GM12892 (cell line): Measurements from ENCODE around the gene MTURN.

ENCODE experiments used
- DNase-seq: peaks from one replicate; pipeline ENCODE4 v3.0.0; 2011; ENCODE audit not compliant: insufficient read length
- FAIRE-seq: peaks from 2 replicates; lab custom pipeline; 2011; peaks lifted over from hg19 to GRCh38; lab: Jason Lieb, UNC
- POLR2A ChIP-seq: IDR thresholded peaks from 2 replicates; pipeline ENCODE4 v1.6.1; 2011; ENCODE audit warnings: low read depth, low read length, control low read depth
- POLR2AphosphoS5 ChIP-seq: IDR thresholded peaks from 2 replicates; pipeline ENCODE4 v1.6.1; 2011; ENCODE audit warnings: low read depth, low read length, control low read depth
- TAF1 ChIP-seq: IDR thresholded peaks from 2 replicates; pipeline ENCODE4 v1.6.1; 2011; ENCODE audit warnings: low read depth, mild to moderate bottlenecking, control low read depth, low read length, borderline replicate concordance

Gene MTURN

DNA sequence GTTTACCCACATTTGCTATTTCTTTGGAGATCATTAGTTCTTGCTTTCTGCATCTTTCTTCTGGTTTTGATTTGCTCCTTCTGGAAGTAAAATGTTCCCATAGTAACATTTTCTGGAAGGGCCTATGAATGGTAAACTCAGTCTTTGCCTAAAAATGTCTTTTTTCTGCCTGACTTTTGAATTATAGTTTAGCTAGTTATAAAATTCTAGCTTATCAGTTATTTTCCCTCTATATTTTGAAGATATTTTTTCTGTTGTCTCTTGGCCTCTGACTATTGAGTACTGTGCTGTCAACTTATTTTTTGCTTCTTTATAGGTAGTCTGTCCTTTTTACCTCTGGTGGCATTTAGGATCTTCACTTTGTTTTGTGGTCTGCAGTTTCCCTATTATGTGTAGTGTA, 21.6 kb upstream of the MTURN start:
- DNase-seq (no peak), FAIRE-seq (no peak)
- no peak for TF ChIP-seq POLR2AphosphoS5
- no peak for TF ChIP-seq TAF1
- no peak for TF ChIP-seq POLR2A

DNA sequence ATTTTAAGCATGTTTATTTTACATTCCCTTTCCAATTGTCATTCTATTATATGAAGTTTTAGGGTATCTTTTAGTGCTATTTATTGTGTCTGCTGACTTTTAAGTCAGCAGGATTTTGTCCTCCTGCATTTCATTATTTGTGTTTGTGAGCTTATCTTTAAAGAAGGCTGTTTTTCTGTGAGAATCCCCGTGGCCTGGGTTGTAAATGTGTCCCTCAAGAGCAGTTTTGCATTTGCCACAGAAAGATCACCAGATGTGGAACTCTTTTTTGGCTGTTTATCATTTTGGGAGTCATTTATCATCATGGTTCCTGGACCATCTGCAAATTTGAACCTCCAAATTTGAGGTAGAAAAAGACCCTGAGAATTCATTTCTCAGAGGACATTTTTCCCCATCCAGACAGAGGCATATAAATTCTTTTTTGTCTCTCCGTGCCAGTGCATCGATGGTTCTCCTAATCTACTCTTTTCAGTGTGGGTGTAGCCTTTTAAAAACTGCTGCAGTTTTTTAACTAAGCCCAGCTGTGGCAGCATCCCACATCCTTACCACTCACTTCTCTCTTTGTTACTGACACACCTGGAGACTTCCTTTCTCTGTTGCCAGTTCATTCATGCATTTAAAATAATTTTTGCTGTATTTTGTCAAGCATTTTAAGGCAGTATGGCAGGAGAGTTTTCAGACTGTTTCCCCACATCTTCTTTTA, 20.1 kb upstream of the MTURN start:
- FAIRE-seq (no peak), DNase-seq (no peak)
- TF ChIP-seq TAF1, result no peak
- TF ChIP-seq POLR2AphosphoS5, result no peak
- TF ChIP-seq POLR2A, result no peak

DNA sequence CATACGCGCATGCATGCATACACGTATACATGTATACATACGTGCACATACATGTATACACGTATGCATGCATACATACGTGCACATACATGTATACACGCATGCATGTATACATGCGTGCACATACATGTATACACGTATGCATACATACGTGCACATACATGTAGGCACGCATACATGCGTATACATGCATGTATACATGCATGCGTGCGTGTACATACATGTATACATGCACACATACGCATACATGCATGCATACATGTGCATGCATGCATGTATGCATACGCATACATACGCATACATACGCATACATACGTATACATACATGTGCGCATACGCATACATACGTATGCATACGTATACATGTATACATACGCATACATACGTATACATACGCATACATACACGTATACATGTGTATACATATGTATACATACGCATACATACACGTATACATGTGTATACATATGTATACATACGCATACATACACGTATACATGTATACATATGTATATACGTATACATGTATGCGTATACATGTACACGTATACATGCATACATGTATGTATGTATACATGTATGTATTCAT, 19.0 kb upstream of the MTURN start:
- no peak for DNase-seq
- peak; percentile 93 for FAIRE-seq
- no peak for TF ChIP-seq POLR2AphosphoS5
- no peak for TF ChIP-seq TAF1
- no peak for TF ChIP-seq POLR2A

DNA sequence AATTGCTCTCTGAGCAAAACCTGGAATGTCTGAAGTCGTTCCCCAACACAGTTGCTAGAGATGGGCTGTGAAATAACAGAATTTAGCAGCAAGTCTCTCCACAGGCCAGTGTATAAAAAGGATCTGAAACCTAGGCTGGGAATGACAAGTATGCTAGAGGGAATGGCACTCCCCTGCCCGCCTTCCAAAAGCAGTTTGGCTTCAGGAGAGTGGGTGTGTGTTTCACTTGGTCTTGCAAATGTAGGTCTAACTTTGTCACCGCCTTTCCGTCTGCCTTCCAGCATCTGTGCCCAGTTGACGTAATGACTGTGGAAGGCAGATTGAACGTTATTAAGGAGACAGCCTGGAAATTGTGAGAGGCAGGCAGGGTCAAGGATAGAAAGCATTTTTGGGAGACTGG, 18.0 kb upstream of the MTURN start:
- FAIRE-seq, result no peak
- TF ChIP-seq POLR2AphosphoS5 (no peak), TAF1 (no peak), POLR2A (no peak)
- DNase-seq, result no peak

DNA sequence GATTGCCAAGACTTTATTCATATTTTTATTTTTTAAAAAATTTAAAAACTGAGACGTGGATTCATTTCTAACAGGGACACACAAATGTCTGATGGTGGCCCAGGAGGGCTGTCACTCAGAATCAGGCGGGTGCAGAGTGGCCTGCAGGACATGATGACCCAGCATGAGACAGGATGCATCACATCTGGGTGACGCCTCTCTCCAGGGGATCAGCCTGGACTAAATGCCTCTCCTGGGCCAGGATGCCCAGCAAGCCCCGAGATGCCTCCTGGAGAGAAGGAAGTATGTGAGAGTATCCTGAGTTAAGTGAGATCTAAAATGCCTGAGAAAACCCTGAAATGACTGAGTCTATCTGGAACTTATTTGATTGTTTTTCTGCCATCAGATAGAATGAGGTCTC, 16.9 kb upstream of the MTURN start:
- TF ChIP-seq TAF1, result no peak
- TF ChIP-seq POLR2A, result no peak
- TF ChIP-seq POLR2AphosphoS5, result no peak
- no peak for FAIRE-seq

DNA sequence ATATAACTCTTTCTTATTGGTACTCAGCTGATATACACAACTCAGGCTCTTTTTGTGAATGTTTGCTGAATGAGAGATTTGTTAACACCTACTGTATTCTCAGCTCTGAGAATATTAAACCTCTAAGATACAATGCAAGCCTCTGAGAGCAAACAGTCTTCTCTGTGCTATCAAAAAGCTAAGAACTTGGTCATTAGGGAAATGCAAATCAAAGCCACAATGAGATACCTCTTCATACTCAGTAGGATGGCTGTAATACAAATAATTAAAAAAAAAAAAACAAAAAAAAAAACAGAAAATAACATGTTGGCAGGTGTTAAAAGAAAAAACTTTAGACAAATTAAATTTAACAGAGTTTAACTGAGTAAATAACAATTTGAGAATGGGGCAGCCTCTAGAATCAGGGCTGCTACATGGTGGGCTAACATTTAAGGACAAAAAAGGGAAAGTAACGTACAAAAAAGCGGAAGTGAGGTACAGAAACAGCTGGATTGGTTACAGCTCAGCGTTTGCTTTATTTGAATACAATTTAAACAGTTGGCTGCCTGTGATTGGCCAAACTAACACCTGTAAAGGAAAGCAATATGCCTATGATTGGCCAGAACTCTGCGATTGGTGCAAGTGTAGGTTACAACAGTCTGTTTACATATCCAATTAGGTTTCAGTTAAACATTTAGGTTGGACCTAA, 14.8 kb upstream of the MTURN start:
- no peak for DNase-seq
- FAIRE-seq, result no peak
- TF ChIP-seq POLR2A, result no peak
- no peak for TF ChIP-seq TAF1
- TF ChIP-seq POLR2AphosphoS5, result no peak

More for the DNA sequence above, 16.9 kb upstream of the MTURN start:
- DNase-seq, result no peak

DNA sequence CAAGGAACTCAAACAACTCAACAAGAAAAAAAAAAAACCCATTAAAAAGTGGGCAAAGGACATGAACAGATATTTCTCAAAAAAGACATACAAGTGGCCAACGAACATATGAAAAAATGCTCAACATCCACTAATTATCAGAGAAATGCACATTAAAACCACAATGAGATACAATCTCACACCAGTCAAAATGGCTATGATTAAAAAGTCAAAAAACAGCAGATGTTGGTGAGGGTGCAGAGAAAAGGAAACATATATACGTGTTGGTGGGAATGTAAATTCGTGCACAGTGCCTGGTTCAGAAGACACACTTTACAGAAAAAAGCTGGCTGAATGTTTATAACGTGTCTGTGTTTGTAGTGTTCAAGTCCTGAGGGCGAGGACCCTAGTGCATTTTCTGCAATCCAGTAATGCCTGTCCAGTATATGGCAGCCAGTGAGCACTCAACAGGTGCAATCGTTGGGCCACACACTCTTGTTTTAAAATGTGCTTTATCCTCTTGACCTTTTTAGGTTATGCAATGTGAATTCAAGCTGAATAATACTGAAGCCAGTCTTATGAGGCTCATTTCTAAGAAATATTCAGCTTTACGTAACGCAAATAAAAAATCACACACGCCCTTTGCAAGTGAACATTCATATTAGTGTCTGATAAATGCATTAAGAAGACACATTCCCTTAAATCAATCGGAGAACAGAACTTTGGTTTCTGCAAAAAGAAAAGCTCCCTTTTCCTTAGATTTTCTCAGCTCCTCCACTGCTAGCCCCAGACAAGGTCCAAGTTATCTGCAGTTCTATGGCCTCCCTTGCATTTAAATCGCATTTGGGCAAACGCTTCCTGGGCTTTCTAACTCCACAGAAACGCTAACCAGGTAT, 813 bp upstream of the MTURN start:
- TF ChIP-seq POLR2AphosphoS5 (no peak), POLR2A (no peak), TAF1 (no peak)
- DNase-seq (no peak), FAIRE-seq (no peak)

DNA sequence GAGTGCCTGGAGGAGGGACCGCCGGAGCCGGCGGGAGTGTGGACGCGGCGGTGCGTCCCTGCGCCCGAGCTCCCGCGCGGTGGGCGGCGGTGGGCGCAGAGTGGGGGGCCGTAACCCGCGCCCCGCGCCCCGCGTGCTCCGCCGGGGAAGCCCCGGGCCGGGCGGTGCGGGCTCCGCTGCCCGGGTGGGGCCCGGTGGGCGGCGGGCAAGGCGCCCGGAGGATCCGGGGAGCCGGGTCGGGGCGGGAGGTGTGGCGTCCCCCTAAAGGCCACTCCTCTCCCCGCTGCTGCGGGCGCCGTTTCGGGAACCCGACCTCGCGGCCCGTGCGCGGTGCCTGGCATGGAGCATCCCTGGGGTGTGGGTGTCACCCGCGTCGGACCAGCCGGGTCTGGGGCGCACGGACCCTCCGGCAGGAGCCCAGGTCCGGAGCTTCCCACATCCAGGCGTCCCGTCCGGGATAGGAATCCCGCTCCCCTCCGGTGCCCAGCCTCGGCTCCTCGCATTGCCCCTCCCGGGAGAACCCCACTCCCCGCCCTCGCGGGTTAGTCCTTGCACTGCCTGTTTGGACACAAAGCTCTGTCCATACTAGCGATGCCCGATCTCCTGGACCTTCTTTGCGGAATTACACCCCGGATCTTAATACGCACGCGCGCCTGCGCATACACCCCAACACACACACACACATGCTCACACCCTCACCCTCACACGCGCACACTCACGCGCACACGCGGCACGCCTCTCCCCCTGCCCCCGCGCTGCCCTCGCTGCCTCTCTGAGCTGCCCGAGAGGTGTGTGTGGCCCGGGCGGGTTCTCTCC, 723 bp downstream of the MTURN start:
- DNase-seq (peak; percentile 51), FAIRE-seq (peak; percentile 72)
- TF ChIP-seq POLR2AphosphoS5 (no peak), TAF1 (no peak), POLR2A (no peak)

DNA sequence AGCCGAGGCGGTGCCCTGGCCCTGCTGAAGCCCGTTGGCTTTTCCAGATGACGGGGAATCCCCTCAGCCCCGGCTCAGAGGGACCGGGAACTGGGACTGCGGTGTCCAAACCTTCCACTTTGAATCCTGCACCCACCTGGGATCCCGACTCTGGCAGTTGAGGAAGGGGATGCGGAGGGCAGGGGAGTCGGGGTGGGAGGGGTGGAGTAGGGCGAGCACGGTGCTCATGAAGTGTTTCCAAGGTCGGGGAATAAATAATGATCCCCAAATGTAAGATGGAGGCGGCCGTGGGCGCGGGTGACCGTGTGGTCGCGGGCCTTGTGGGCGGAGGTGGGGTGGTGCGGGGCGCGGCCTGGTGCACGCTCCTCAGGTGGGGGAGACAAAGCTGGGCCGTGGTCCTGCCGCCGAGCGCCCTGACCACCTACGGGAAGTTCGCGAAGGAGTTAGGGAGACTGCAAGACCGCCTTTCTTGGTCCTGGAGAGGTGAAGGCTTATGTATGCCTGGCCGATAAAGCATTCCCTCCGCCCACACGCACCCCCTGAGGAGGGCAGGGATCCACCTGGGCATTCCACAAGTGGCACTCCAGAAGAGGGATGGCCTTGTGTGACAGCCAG, 1.4 kb downstream of the MTURN start:
- TF ChIP-seq TAF1, result no peak
- TF ChIP-seq POLR2AphosphoS5, result no peak
- no peak for TF ChIP-seq POLR2A
- no peak for FAIRE-seq
- no peak for DNase-seq
